ENCODE data around the gene THSD4.

GRCh38 chr15:71392861-71393283 lies 277.6 kb downstream of the THSD4 start:
- TF ChIP-seq CTCF (optimal IDR thresholded peaks at IDR 0.05 in 1 of 3, IDR thresholded peaks at IDR 0.05 in 1 of 3, conservative IDR thresholded peaks at IDR 0.05 in 1 of 3; ENCODE audit: extremely low read depth in 1 of 3, insufficient read depth in 2 of 3, low read length in 3 of 3) (no peak), EZH2 (IDR thresholded peaks at IDR 0.05; ENCODE audit: low read length) (no peak)
